ENCODE measurements around the gene SGF29. TPM values are rescaled to one million over a fixed set of nuclear protein-coding genes. Genes with fewer than 3 reads are reported as not detected.

Gene SGF29
- total RNA-seq, 1 donor from 2014 or later: 10.6 TPM

DNA sequence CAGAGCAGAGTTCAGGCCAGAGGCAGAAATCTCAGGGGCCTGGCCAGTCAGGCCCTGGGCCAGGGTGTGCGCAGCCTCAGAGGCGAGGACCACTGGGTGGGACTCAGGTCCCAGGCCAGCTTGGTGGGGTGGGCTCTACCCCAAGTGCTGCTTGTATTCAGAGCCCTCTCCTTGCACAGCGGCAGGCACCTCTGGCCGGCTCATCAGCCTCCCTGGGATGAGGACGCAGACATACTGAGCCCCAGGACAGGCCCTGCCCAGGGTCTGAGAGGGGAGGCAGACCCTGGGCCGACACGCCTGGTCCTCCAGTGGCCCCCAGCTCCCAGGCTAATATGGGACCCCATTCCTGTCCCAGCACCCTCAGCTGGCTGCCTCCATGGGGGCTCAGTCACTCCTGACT lies 39.5 kb upstream of the SGF29 start:
- Histone ChIP-seq H3K9ac (ENCODE audit: low read length) (no peak overlapping the region), H2AFZ (ENCODE audit: low read depth, low read length) (no peak overlapping the region), H4K20me1 (ENCODE audit: insufficient read depth, low read length) (no peaks in the 10 kb centered on the region), H3K27ac (ENCODE audit: low read depth, low read length) (no peak overlapping the region), H3K79me2 (ENCODE audit: insufficient read depth, low read length) (no peaks in the 10 kb centered on the region), H3K36me3 (ENCODE audit: insufficient read depth, low read length) (no peaks in the 10 kb centered on the region), H3K4me3 (ENCODE audit: insufficient read depth, low read depth, low read length) (no peak overlapping the region), H3K4me1 (ENCODE audit: insufficient read depth, low read length) (peaks cover 2% of the 10 kb centered on the region), H3K27me3 (ENCODE audit: insufficient read depth, low read length) (no peaks in the 10 kb centered on the region), H3K9me3 (ENCODE audit: insufficient read depth, low read depth, low read length) (no peaks in the 10 kb centered on the region), H3K4me2 (ENCODE audit: low read length) (no peak overlapping the region)
- Mint-ChIP-seq H3K36me3 (ENCODE audit: low read depth, unreplicated experiment) (no peaks in the 10 kb centered on the region), H3K4me3 (ENCODE audit: unreplicated experiment) (no peak overlapping the region), H3K4me1 (ENCODE audit: low read depth, unreplicated experiment) (peaks cover 4% of the 10 kb centered on the region), H3K9me3 (ENCODE audit: unreplicated experiment) (no peaks in the 10 kb centered on the region), H3K27ac (ENCODE audit: unreplicated experiment) (peak overlapping the region; percentile 48), H3K27me3 (ENCODE audit: low read depth, unreplicated experiment) (no peaks in the 10 kb centered on the region)
- FAIRE-seq (no peak), DNase-seq (ENCODE audit: low read depth) (no peak)
- TF ChIP-seq, protein P1, sequence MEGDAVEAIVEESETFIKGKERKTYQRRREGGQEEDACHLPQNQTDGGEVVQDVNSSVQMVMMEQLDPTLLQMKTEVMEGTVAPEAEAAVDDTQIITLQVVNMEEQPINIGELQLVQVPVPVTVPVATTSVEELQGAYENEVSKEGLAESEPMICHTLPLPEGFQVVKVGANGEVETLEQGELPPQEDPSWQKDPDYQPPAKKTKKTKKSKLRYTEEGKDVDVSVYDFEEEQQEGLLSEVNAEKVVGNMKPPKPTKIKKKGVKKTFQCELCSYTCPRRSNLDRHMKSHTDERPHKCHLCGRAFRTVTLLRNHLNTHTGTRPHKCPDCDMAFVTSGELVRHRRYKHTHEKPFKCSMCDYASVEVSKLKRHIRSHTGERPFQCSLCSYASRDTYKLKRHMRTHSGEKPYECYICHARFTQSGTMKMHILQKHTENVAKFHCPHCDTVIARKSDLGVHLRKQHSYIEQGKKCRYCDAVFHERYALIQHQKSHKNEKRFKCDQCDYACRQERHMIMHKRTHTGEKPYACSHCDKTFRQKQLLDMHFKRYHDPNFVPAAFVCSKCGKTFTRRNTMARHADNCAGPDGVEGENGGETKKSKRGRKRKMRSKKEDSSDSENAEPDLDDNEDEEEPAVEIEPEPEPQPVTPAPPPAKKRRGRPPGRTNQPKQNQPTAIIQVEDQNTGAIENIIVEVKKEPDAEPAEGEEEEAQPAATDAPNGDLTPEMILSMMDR (IDR thresholded peaks at IDR 0.05; ENCODE audit: insufficient read depth, low read depth, low read length): no peak
- TF ChIP-seq EZH2 (IDR thresholded peaks at IDR 0.05; ENCODE audit: insufficient read depth, low read length): no peak

DNA sequence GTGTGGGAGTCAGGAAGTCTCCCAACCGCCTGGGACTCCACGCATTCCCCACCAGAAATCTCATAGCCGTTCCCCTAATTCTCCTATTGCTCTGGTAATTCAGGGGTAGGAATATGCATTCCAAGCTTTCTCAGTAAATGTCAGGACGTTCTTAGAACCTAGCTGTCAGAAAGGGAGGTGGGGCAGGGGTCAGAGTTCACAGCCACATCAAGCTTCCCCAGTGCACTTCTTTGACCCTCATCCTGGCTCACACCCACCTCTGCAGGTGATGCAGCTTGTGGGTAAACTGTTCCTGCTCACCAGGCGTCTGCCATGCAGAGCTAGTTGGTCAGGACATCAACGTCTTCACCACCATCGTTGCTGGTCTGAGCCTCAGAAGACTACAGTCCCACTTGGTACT lies 33.0 kb upstream of the SGF29 start:
- no peak overlapping the region for H3K9ac ChIP-seq (ENCODE audit: low read length)
- H4K20me1 ChIP-seq (ENCODE audit: insufficient read depth, low read length): no peaks in the 10 kb centered on the region
- H3K4me1 Mint-ChIP-seq (ENCODE audit: low read depth, unreplicated experiment): no peaks in the 10 kb centered on the region
- no peaks in the 10 kb centered on the region for H3K9me3 ChIP-seq (ENCODE audit: insufficient read depth, low read depth, low read length)
- H3K27me3 Mint-ChIP-seq (ENCODE audit: low read depth, unreplicated experiment): peaks cover 20% of the 10 kb centered on the region
- no peak overlapping the region for H3K4me2 ChIP-seq (ENCODE audit: low read length)
- H3K4me1 ChIP-seq (ENCODE audit: insufficient read depth, low read length): no peaks in the 10 kb centered on the region
- no peak overlapping the region for H3K27ac ChIP-seq (ENCODE audit: low read depth, low read length)
- no peak overlapping the region for H3K27ac Mint-ChIP-seq (ENCODE audit: unreplicated experiment)
- no peaks in the 10 kb centered on the region for H3K36me3 ChIP-seq (ENCODE audit: insufficient read depth, low read length)
- H3K4me3 ChIP-seq (ENCODE audit: insufficient read depth, low read depth, low read length): no peak overlapping the region
- no peaks in the 10 kb centered on the region for H3K27me3 ChIP-seq (ENCODE audit: insufficient read depth, low read length)
- no peaks in the 10 kb centered on the region for H3K79me2 ChIP-seq (ENCODE audit: insufficient read depth, low read length)
- peaks cover 4% of the 10 kb centered on the region for H3K36me3 Mint-ChIP-seq (ENCODE audit: low read depth, unreplicated experiment)
- DNase-seq (ENCODE audit: low read depth): no peak
- H3K4me3 Mint-ChIP-seq (ENCODE audit: unreplicated experiment): no peak overlapping the region
- FAIRE-seq: no peak
- no peak overlapping the region for H2AFZ ChIP-seq (ENCODE audit: low read depth, low read length)
- peaks cover 3% of the 10 kb centered on the region for H3K9me3 Mint-ChIP-seq (ENCODE audit: unreplicated experiment)
- TF ChIP-seq, protein P1 (IDR thresholded peaks at IDR 0.05; ENCODE audit: insufficient read depth, low read depth, low read length): no peak
- no peak for TF ChIP-seq EZH2 (IDR thresholded peaks at IDR 0.05; ENCODE audit: insufficient read depth, low read length)

DNA sequence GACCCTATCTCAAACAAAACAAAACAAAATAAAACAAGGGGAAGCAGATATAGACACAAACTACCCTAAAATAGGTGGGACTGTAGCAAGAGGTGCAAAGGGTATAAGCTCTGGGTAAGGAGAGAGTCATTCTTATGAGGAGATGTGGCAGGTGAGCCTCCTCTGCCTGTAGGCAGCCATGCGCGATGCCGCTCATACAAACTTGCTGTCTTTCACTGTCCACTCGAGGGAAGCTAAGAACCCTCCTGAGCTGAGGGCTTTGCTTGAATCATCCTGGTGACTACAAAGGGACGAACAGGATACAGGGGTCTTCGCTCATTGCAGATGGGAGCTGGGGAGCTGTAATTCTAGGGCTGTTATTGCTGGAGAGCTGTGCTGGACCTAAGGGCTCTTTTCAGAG lies 32.3 kb upstream of the SGF29 start:
- H3K9me3 ChIP-seq (ENCODE audit: insufficient read depth, low read depth, low read length): no peaks in the 10 kb centered on the region
- Mint-ChIP-seq H3K9me3 (ENCODE audit: unreplicated experiment) (peaks cover 3% of the 10 kb centered on the region), H3K36me3 (ENCODE audit: low read depth, unreplicated experiment) (peaks cover 4% of the 10 kb centered on the region), H3K4me3 (ENCODE audit: unreplicated experiment) (no peak overlapping the region), H3K4me1 (ENCODE audit: low read depth, unreplicated experiment) (no peaks in the 10 kb centered on the region), H3K27me3 (ENCODE audit: low read depth, unreplicated experiment) (peaks cover 20% of the 10 kb centered on the region), H3K27ac (ENCODE audit: unreplicated experiment) (no peak overlapping the region)
- H3K27me3 ChIP-seq (ENCODE audit: insufficient read depth, low read length): no peaks in the 10 kb centered on the region
- H3K79me2 ChIP-seq (ENCODE audit: insufficient read depth, low read length): no peaks in the 10 kb centered on the region
- no peaks in the 10 kb centered on the region for H3K4me1 ChIP-seq (ENCODE audit: insufficient read depth, low read length)
- FAIRE-seq (no peak), DNase-seq (ENCODE audit: low read depth) (no peak)
- H2AFZ ChIP-seq (ENCODE audit: low read depth, low read length): no peak overlapping the region
- H4K20me1 ChIP-seq (ENCODE audit: insufficient read depth, low read length): no peaks in the 10 kb centered on the region
- H3K4me3 ChIP-seq (ENCODE audit: insufficient read depth, low read depth, low read length): no peak overlapping the region
- no peaks in the 10 kb centered on the region for H3K36me3 ChIP-seq (ENCODE audit: insufficient read depth, low read length)
- no peak overlapping the region for H3K9ac ChIP-seq (ENCODE audit: low read length)
- no peak overlapping the region for H3K27ac ChIP-seq (ENCODE audit: low read depth, low read length)
- no peak overlapping the region for H3K4me2 ChIP-seq (ENCODE audit: low read length)
- TF ChIP-seq, protein P1 (IDR thresholded peaks at IDR 0.05; ENCODE audit: insufficient read depth, low read depth, low read length): no peak
- TF ChIP-seq EZH2 (IDR thresholded peaks at IDR 0.05; ENCODE audit: insufficient read depth, low read length): no peak
